ENCODE data around the gene CLINT1. TPM values are rescaled to one million over a fixed set of nuclear protein-coding genes. Genes with fewer than 3 reads are reported as not detected.

The CLINT1 gene
- total RNA-seq, 1 experiment from 2014 or later, result 69.6 TPM

DNA sequence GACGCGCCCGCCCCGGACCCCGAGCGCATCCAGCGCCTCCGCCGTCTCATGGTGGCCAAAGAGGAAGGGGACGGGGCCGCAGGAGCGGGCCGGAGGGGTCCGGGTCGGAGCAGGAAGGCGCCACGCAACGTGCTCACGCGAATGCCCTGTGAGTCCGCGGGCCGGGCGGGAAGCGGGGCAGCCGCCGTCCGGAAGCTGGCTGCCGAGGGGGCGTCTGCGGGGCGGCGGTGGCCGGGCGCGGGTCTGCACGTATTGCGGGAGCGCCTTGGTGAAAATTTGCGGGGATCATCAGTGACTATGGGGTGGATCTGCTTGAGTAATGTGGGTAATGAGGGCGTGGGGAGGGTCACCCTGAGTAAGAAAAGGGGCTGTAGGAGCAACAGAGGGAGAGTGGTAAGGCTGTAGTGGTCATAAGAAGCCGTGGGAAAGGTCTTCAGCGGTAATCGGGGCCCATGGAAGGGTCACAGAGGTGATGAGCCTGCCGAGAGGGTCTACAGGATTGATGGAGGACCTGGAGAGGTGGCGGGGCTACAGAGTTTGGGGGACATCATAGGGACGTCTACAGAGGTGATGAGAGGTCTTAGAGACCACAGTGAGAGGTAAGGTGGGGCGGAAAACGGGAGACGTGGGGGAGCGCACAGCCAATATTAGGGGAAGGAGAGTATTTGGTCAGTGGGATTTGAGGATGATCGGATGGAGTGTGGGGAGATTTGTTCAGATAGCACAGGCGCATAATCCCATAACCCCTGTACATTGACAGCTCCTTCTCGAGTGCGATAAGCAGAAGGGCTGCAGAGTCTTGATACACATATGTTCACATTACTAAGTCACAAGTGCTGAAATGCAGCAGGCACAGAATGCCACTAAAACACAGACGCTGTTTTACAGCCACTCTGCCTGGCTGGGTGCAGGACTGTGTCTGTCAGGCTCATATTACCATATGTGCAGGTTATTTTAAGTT lies 114.6 kb downstream of the CLINT1 start:
- TF ChIP-seq EZH2 (IDR thresholded peaks at IDR 0.05; ENCODE audit: borderline replicate concordance, low read depth, low read length, poor library complexity, severe bottlenecking), result no peak
- TF ChIP-seq, protein P1, sequence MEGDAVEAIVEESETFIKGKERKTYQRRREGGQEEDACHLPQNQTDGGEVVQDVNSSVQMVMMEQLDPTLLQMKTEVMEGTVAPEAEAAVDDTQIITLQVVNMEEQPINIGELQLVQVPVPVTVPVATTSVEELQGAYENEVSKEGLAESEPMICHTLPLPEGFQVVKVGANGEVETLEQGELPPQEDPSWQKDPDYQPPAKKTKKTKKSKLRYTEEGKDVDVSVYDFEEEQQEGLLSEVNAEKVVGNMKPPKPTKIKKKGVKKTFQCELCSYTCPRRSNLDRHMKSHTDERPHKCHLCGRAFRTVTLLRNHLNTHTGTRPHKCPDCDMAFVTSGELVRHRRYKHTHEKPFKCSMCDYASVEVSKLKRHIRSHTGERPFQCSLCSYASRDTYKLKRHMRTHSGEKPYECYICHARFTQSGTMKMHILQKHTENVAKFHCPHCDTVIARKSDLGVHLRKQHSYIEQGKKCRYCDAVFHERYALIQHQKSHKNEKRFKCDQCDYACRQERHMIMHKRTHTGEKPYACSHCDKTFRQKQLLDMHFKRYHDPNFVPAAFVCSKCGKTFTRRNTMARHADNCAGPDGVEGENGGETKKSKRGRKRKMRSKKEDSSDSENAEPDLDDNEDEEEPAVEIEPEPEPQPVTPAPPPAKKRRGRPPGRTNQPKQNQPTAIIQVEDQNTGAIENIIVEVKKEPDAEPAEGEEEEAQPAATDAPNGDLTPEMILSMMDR (conservative IDR thresholded peaks at IDR 0.05; ENCODE audit: low read depth, low read length), result no peak
- H3K27ac ChIP-seq (ENCODE audit: low read depth, low read length, poor library complexity, severe bottlenecking), result peak overlapping the region; percentile 76
- H3K4me3 ChIP-seq (ENCODE audit: low read depth, low read length, poor library complexity, severe bottlenecking), result peak overlapping the region; percentile 71
- ChIA-PET POLR2A (ENCODE audit: low non-redundant PET) (no interaction called here), CTCF (interaction anchor here (0.5 to 1.5 kb wide), 3 partner anchors 74 to 416 kb away, joined by 3 to 6 read pairs (median 5); no protein-coding TSS in a partner anchor)
- no peaks in the 10 kb centered on the region for H3K9me3 ChIP-seq (ENCODE audit: low read depth, low read length, poor library complexity, severe bottlenecking)
- H3K27me3 ChIP-seq (replicated peaks; ENCODE audit: insufficient read depth, low read depth, low read length, poor library complexity), result no peaks in the 10 kb centered on the region
- no peak for DNase-seq (ENCODE audit: low spot score)
- H3K36me3 ChIP-seq (ENCODE audit: insufficient read depth, low read length, poor library complexity, severe bottlenecking), result no peaks in the 10 kb centered on the region
- intact Hi-C loops (cut with micrococcal nuclease; ENCODE audit: unreplicated experiment), result loop anchor here (10.0 kb wide), 1 partner anchor 420 kb away; no protein-coding TSS in a partner anchor
- no TSS peak for BruUV-seq (replicated peaks)
- peaks cover 4% of the 10 kb centered on the region for H3K4me1 ChIP-seq (ENCODE audit: insufficient read depth, low read length, poor library complexity, severe bottlenecking)

DNA sequence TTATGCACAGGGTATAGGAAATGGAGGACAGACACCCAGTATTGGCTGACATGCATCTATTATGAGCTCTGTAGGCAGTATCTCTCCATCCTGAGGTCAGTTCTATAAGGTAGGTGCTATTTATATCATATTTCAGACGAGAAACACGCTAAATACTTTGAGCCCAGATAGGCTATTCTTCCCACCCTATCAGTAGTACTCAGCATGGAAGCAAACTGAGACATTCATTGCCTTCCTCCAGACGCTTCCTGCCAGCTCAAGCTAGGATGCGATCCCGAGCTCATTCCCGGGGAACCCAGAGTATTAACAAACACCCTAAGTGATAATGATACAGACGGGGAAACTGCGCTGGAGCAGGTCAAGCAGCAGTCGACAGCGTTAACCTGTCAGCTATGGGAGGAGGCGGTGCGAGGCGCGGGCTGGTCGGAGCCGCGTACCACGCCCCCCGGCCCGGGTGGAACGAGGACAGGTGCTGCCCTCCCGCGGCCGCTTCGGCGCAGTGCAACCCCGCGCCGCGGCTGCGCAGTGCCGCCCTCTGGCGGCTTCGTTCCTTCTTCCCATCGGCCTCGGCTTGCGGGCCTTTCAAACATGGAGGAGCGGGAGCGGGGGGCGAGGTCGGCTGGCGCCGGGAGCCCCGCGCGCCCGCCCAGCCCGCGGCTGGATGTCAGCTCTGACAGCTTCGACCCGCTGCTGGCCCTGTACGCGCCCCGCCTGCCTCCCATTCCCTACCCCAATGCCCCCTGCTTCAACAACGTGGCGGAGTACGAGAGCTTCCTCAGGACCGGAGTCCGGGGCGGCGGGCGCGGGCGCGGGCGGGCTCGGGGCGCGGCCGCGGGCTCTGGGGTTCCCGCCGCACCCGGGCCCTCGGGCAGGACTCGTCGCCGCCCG lies 115.5 kb downstream of the CLINT1 start, which contains the start of gene LSM11:
Gene LSM11 (plus strand): TSS at position 550 of the 888 bp plus-strand sequence. CDS start 39 bp downstream, at position 589.
- H3K9me3 ChIP-seq (ENCODE audit: low read depth, low read length, poor library complexity, severe bottlenecking), result no peaks in the 10 kb centered on the region
- TF ChIP-seq, protein P1 (conservative IDR thresholded peaks at IDR 0.05; ENCODE audit: low read depth, low read length), result peak; percentile 84
- TF ChIP-seq EZH2 (IDR thresholded peaks at IDR 0.05; ENCODE audit: borderline replicate concordance, low read depth, low read length, poor library complexity, severe bottlenecking), result no peak
- H3K36me3 ChIP-seq (ENCODE audit: insufficient read depth, low read length, poor library complexity, severe bottlenecking), result no peaks in the 10 kb centered on the region
- peak within 1 kb of the TSS; percentile 76 for H3K27ac ChIP-seq (ENCODE audit: low read depth, low read length, poor library complexity, severe bottlenecking)
- POLR2A ChIA-PET (ENCODE audit: low non-redundant PET), result no interaction called here
- BruUV-seq (replicated peaks), result no TSS peak
- DNase-seq (ENCODE audit: low spot score), result peak; percentile 82
- intact Hi-C loops (cut with micrococcal nuclease; ENCODE audit: unreplicated experiment), result loop anchor here (2.0 to 10.0 kb wide), 2 partner anchors 73 to 419 kb away; partner anchors contain the start of gene C5orf52
- H3K4me1 ChIP-seq (ENCODE audit: insufficient read depth, low read length, poor library complexity, severe bottlenecking), result peaks cover 4% of the 10 kb centered on the region
- CTCF ChIA-PET, result interaction anchor here (0.5 to 1.5 kb wide), 6 partner anchors 11 to 415 kb away, joined by 3 to 10 read pairs (median 4); partner anchors contain the start of gene THG1L
- H3K27me3 ChIP-seq (replicated peaks; ENCODE audit: insufficient read depth, low read depth, low read length, poor library complexity), result no peaks in the 10 kb centered on the region
- H3K4me3 ChIP-seq (ENCODE audit: low read depth, low read length, poor library complexity, severe bottlenecking), result peak within 1 kb of the TSS; percentile 71

DNA sequence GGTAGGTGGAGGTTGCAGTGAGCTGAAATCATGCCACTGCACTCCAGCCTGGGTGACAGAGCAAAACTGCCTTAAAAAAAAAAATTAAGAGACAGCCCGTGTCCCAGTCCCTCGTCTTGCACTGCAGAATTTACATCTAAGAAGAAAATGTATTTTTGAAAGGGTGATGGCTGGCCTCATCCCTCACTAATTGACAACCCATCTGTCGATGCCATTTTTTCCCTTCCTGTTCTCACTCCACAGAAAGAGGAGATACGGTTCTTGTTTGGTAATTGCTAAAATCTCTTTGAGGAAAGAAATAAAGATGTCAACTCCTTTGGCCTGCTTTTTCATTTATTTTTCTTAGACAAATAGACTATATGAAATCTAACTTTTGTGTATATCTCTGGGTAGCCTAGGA lies 117.8 kb downstream of the CLINT1 start:
- BruUV-seq (replicated peaks), result no TSS peak
- Histone ChIP-seq H3K27ac (ENCODE audit: low read depth, low read length, poor library complexity, severe bottlenecking) (no peak overlapping the region), H3K4me1 (ENCODE audit: insufficient read depth, low read length, poor library complexity, severe bottlenecking) (no peaks in the 10 kb centered on the region), H3K4me3 (ENCODE audit: low read depth, low read length, poor library complexity, severe bottlenecking) (no peak overlapping the region), H3K36me3 (ENCODE audit: insufficient read depth, low read length, poor library complexity, severe bottlenecking) (peaks cover 7% of the 10 kb centered on the region), H3K27me3 (replicated peaks; ENCODE audit: insufficient read depth, low read depth, low read length, poor library complexity) (no peaks in the 10 kb centered on the region), H3K9me3 (ENCODE audit: low read depth, low read length, poor library complexity, severe bottlenecking) (no peaks in the 10 kb centered on the region)
- intact Hi-C loops (cut with micrococcal nuclease; ENCODE audit: unreplicated experiment), result loop anchor here (10.0 kb wide), 1 partner anchor 416 kb away; no protein-coding TSS in a partner anchor
- DNase-seq (ENCODE audit: low spot score), result no peak
- ChIA-PET CTCF (interaction anchor here (0.7 kb wide), 2 partner anchors 230 to 721 kb away, joined by 3 to 6 read pairs; no protein-coding TSS in a partner anchor), POLR2A (ENCODE audit: low non-redundant PET) (interaction anchor here (0.6 to 0.7 kb wide), 2 partner anchors 10 to 42 kb away, joined by 4 to 5 read pairs; partner anchors contain the start of gene THG1L)
- TF ChIP-seq, protein P1 (conservative IDR thresholded peaks at IDR 0.05; ENCODE audit: low read depth, low read length), result no peak
- TF ChIP-seq EZH2 (IDR thresholded peaks at IDR 0.05; ENCODE audit: borderline replicate concordance, low read depth, low read length, poor library complexity, severe bottlenecking), result no peak
